ENCODE data around the gene EMSY. TPM values are rescaled to one million over a fixed set of nuclear protein-coding genes. Genes with fewer than 3 reads are reported as not detected.

EMSY gene
- total RNA-seq, 2 donors from 2014 or later: 24.3 to 39.4 TPM

- peaks cover 0 to 4% of the 10 kb centered on the region in 2 donors for H3K36me3 ChIP-seq
- intact Hi-C loops (cut with DNase I): no loop called here
- H3K4me1 ChIP-seq (replicated peaks): no peaks in the 10 kb centered on the region
- no peak overlapping the region for H3K27ac ChIP-seq
- no peak for TF ChIP-seq POLR2AphosphoS5 (IDR thresholded peaks at IDR 0.05)
- H3K9me3 ChIP-seq: no peaks in the 10 kb centered on the region
- WGBS: 48% methylated on average over 2 of the region's 2 CpGs
- no peak overlapping the region for H3K4me3 ChIP-seq
- no peaks in the 10 kb centered on the region for H3K27me3 ChIP-seq (replicated peaks; ENCODE audit: insufficient read depth)
- no peak for DNase-seq (ENCODE audit: low spot score)
Observed at GRCh38 chr11:76455331-76455730, 10.5 kb downstream of the EMSY start.

- intact Hi-C loops (cut with DNase I): no loop called here
- Histone ChIP-seq H3K27ac (no peak overlapping the region), H3K4me1 (replicated peaks) (no peaks in the 10 kb centered on the region), H3K4me3 (no peak overlapping the region), H3K9me3 (no peaks in the 10 kb centered on the region), H3K27me3 (replicated peaks; ENCODE audit: insufficient read depth) (no peaks in the 10 kb centered on the region), H3K36me3 (peaks cover 0 to 4% of the 10 kb centered on the region in 2 donors)
- no peak for TF ChIP-seq POLR2AphosphoS5 (IDR thresholded peaks at IDR 0.05)
- TF ChIP-seq CTCF (IDR thresholded peaks at IDR 0.05): no peak
- no peak for TF ChIP-seq POLR2A (IDR thresholded peaks at IDR 0.05)
- DNase-seq (ENCODE audit: low spot score): no peak
Observed at GRCh38 chr11:76455931-76456330, 11.1 kb downstream of the EMSY start.

GRCh38 chr11:76456571-76456970, 11.8 kb downstream of the EMSY start:
- Histone ChIP-seq H3K27ac (no peak overlapping the region), H3K36me3 (peaks cover 0 to 4% of the 10 kb centered on the region in 2 donors), H3K4me3 (no peak overlapping the region), H3K9me3 (no peaks in the 10 kb centered on the region), H3K4me1 (replicated peaks) (no peaks in the 10 kb centered on the region), H3K27me3 (replicated peaks; ENCODE audit: insufficient read depth) (no peaks in the 10 kb centered on the region)
- no peak for DNase-seq (ENCODE audit: low spot score)
- intact Hi-C loops (cut with DNase I): no loop called here
- 41% methylated on average over 2 of the region's 2 CpGs for WGBS
- TF ChIP-seq CTCF (IDR thresholded peaks at IDR 0.05) (no peak), POLR2AphosphoS5 (IDR thresholded peaks at IDR 0.05) (no peak)

GRCh38 chr11:76459299-76459698, 14.5 kb downstream of the EMSY start:
- peaks cover 0 to 4% of the 10 kb centered on the region in 2 donors for H3K36me3 ChIP-seq
- intact Hi-C loops (cut with DNase I): no loop called here

GRCh38 chr11:76459846-76460245, 15.0 kb downstream of the EMSY start:
- Histone ChIP-seq H3K27ac (no peak overlapping the region), H3K4me1 (replicated peaks) (no peaks in the 10 kb centered on the region), H3K36me3 (peaks cover 0 to 4% of the 10 kb centered on the region in 2 donors), H3K4me3 (no peak overlapping the region), H3K27me3 (replicated peaks; ENCODE audit: insufficient read depth) (no peaks in the 10 kb centered on the region), H3K9me3 (no peaks in the 10 kb centered on the region)
- DNase-seq (ENCODE audit: low spot score): no peak
- WGBS: 80% methylated on average over 3 of the region's 3 CpGs
- TF ChIP-seq POLR2A (IDR thresholded peaks at IDR 0.05) (no peak), POLR2AphosphoS5 (IDR thresholded peaks at IDR 0.05) (no peak), CTCF (IDR thresholded peaks at IDR 0.05) (no peak)
- intact Hi-C loops (cut with DNase I): no loop called here

More at GRCh38 chr11:76459299-76459698, 14.5 kb downstream of the EMSY start:
- no peak overlapping the region for H3K27ac ChIP-seq
- 75% methylated on average over 4 of the region's 4 CpGs for WGBS
- no peak overlapping the region for H3K4me3 ChIP-seq
- H3K9me3 ChIP-seq: no peaks in the 10 kb centered on the region
- H3K4me1 ChIP-seq (replicated peaks): no peaks in the 10 kb centered on the region
- peak in 2 of 4 experiments; percentile 7 to 15 for TF ChIP-seq CTCF (IDR thresholded peaks at IDR 0.05)
- TF ChIP-seq POLR2AphosphoS5 (IDR thresholded peaks at IDR 0.05): no peak
- TF ChIP-seq POLR2A (IDR thresholded peaks at IDR 0.05): no peak
- no peak for DNase-seq (ENCODE audit: low spot score)
- H3K27me3 ChIP-seq (replicated peaks; ENCODE audit: insufficient read depth): no peaks in the 10 kb centered on the region

All from prostate gland (tissue), 2 donors.